Liver (tissue), 9 donors: ENCODE measurements around the gene DCP2. TPM values are rescaled to one million over a fixed set of nuclear protein-coding genes. Genes with fewer than 3 reads are reported as not detected.

Experiments used
- DNase-seq: peaks from one replicate; pipeline ENCODE4 v3.0.0-alpha.2; 2017; ENCODE audit warnings: low spot score
- H3K27ac ChIP-seq, 2 donors: one replicate each; pipeline ENCODE4 v1.7.0; 2013; ENCODE audit warnings: inconsistent platforms in 2 of 2, low read length in 2 of 2, control low read depth in 1 of 2, low read depth in 1 of 2, mild to moderate bottlenecking in 1 of 2
- H3K27me3 ChIP-seq, 4 donors: one replicate each; pipeline versions ENCODE4 v1.6.1 to v1.7.0; 2013; ENCODE audit warnings: low read length in 3 of 4, inconsistent platforms in 1 of 4, mild to moderate bottlenecking in 1 of 4, moderate library complexity in 1 of 4; ENCODE audit not compliant: control insufficient read depth in 4 of 4, insufficient read depth in 4 of 4
- H3K36me3 ChIP-seq, 4 donors: one replicate each; pipeline versions ENCODE4 v1.6.1 to v1.7.0; 2013; ENCODE audit warnings: low read length in 3 of 4, mild to moderate bottlenecking in 3 of 4, low read depth in 1 of 4, moderate library complexity in 1 of 4; ENCODE audit not compliant: control insufficient read depth in 4 of 4, insufficient read depth in 3 of 4
- H3K4me1 ChIP-seq, 4 donors: one replicate each; pipeline versions ENCODE4 v1.6.1 to v1.7.0; 2013; ENCODE audit warnings: low read length in 3 of 4, mild to moderate bottlenecking in 3 of 4, moderate library complexity in 1 of 4; ENCODE audit not compliant: control insufficient read depth in 4 of 4, insufficient read depth in 4 of 4
- H3K4me3 ChIP-seq, 3 donors: one replicate each; pipeline versions ENCODE4 v1.6.1 to v1.7.0; 2013; ENCODE audit warnings: low read length in 3 of 3, control low read depth in 1 of 3, low read depth in 1 of 3, mild to moderate bottlenecking in 1 of 3
- H3K9ac ChIP-seq, 2 donors: one replicate each; pipeline ENCODE4 v1.7.0; 2013; ENCODE audit warnings: low read length in 2 of 2, mild to moderate bottlenecking in 2 of 2, moderate library complexity in 2 of 2, control low read depth in 1 of 2, low read depth in 1 of 2
- H3K9me3 ChIP-seq, 4 donors: one replicate each; pipeline versions ENCODE4 v1.6.1 to v1.7.0; 2013; ENCODE audit warnings: low read length in 3 of 4; ENCODE audit not compliant: control insufficient read depth in 4 of 4
- ATF3 ChIP-seq: IDR thresholded peaks from 2 replicates; pipeline ENCODE4 v1.6.1; 2016; ENCODE audit warnings: antibody characterized with exemption
- CTCF ChIP-seq: fragments of 150-350 bp; IDR thresholded peaks from 2 replicates; pipeline ENCODE4 v1.5.1; 2017; ENCODE audit warnings: improper control_type of control experiment, low read depth, low read length; ENCODE audit not compliant: missing input control
- EGR1 ChIP-seq, 2 donors: IDR thresholded peaks; 2 replicates each; pipeline ENCODE4 v1.6.1; 2016 to 2018; ENCODE audit warnings: antibody characterized with exemption in 2 of 2, low read depth in 2 of 2
- FOXA1 ChIP-seq: IDR thresholded peaks from 2 replicates; pipeline ENCODE4 v1.6.1; 2016; ENCODE audit warnings: antibody characterized with exemption
- FOXA2 ChIP-seq: IDR thresholded peaks from 2 replicates; pipeline ENCODE4 v1.6.1; 2016; ENCODE audit warnings: antibody characterized with exemption
- HNF4G ChIP-seq: IDR thresholded peaks from 2 replicates; pipeline ENCODE4 v1.6.1; 2016; ENCODE audit warnings: antibody characterized with exemption
- JUND ChIP-seq, 2 donors: IDR thresholded peaks; 2 replicates each; pipeline ENCODE4 v1.6.1; 2016; ENCODE audit warnings: antibody characterized with exemption in 2 of 2
- MAX ChIP-seq: IDR thresholded peaks from 2 replicates; pipeline ENCODE4 v1.6.1; 2016; ENCODE audit warnings: antibody characterized with exemption
- RAD21 ChIP-seq, 2 donors: IDR thresholded peaks; 2 replicates each; pipeline ENCODE4 v1.6.1; 2016; ENCODE audit warnings: antibody characterized with exemption in 2 of 2, mild to moderate bottlenecking in 2 of 2
- REST ChIP-seq: IDR thresholded peaks from 2 replicates; pipeline ENCODE4 v1.6.1; 2016; ENCODE audit warnings: antibody characterized with exemption, mild to moderate bottlenecking
- SP1 ChIP-seq: IDR thresholded peaks from 2 replicates; pipeline ENCODE4 v1.6.1; 2018; ENCODE audit warnings: antibody characterized with exemption, mild to moderate bottlenecking
- TAF1 ChIP-seq: conservative IDR thresholded peaks from 2 replicates; pipeline ENCODE4 v1.6.1; 2016; ENCODE audit warnings: antibody characterized with exemption, mild to moderate bottlenecking
- ZBTB33 ChIP-seq: IDR thresholded peaks from 2 replicates; pipeline ENCODE4 v1.6.1; 2016; ENCODE audit warnings: antibody characterized with exemption
- WGBS: extraction: QIAGEN DNeasy Blood & Tissue Kit; methylation state at CpG from one replicate; pipeline ENCODE4 v1.1.7; 2013; 5-methylcytosine and 5-hydroxymethylcytosine counted together
- polyA plus RNA-seq, 2 donors: library from polyadenylated mRNA; stranded (reverse) in 1 of 2; unstranded in 1 of 2; fragments of 200-250 nt in 1 of 2; fragments of >200 nt in 1 of 2; fragmentation: Nextera tagmentation in 1 of 2; extraction: Ambion mirVana in 1 of 2; gene quantifications; one replicate each; pipeline versions ENCODE4 v1.2.1 to v1.2.3, GENCODE V29; 2013 to 2015
- total RNA-seq, 2 donors: library from RNA; depleted of rRNA; stranded (reverse); fragments of >200 nt; gene quantifications; one replicate each; pipeline ENCODE4 v1.2.3, GENCODE V29; 2014
- donor health status: healthy.
- donor health status: healthy.
- donor health status: healthy.
- donor health status: healthy.
- donor health status: healthy.

Gene DCP2
- total and polyA plus RNA-seq, 4 donors: 2.9 to 44.2 (median 12.4) TPM

GRCh38 chr5:113058706-113059226 lies 82.2 kb downstream of the DCP2 start:
- Histone ChIP-seq H3K4me1 (no peaks in the 10 kb centered on the region), H3K9me3 (no peaks in the 10 kb centered on the region), H3K36me3 (peaks cover 2 to 66% (median 38%) of the 10 kb centered on the region in 4 donors), H3K27me3 (no peaks in the 10 kb centered on the region), H3K4me3 (no peak overlapping the region), H3K9ac (no peak overlapping the region), H3K27ac (no peak overlapping the region)
- 86% methylated on average over 6 of the region's 6 CpGs for WGBS
- TF ChIP-seq RAD21 (IDR thresholded peaks at IDR 0.05) (no peak), JUND (IDR thresholded peaks at IDR 0.05) (no peak)
- DNase-seq: no peak

- H3K4me1 ChIP-seq: no peaks in the 10 kb centered on the region
- peaks cover 3 to 63% (median 38%) of the 10 kb centered on the region in 4 donors for H3K36me3 ChIP-seq
- H3K4me3 ChIP-seq: no peak overlapping the region
- DNase-seq: no peak
- H3K9ac ChIP-seq: no peak overlapping the region
- 87% methylated on average over 19 of the region's 19 CpGs for WGBS
- H3K27me3 ChIP-seq: no peaks in the 10 kb centered on the region
- H3K9me3 ChIP-seq: no peaks in the 10 kb centered on the region
- no peak for TF ChIP-seq EGR1 (IDR thresholded peaks at IDR 0.05; ENCODE audit: low read depth in 2 of 2)
- no peak for TF ChIP-seq REST
- no peak for TF ChIP-seq FOXA1
- H3K27ac ChIP-seq: no peak overlapping the region
Measured at GRCh38 chr5:113059232-113060040, 82.8 kb downstream of the DCP2 start.

- no peaks in the 10 kb centered on the region for H3K4me1 ChIP-seq
- WGBS: 97% methylated on average over 4 of the region's 4 CpGs
- H3K27me3 ChIP-seq: no peaks in the 10 kb centered on the region
- no peak for DNase-seq
- peaks cover 4 to 58% (median 39%) of the 10 kb centered on the region in 4 donors for H3K36me3 ChIP-seq
- H3K4me3 ChIP-seq: no peak overlapping the region
- no peak overlapping the region for H3K9ac ChIP-seq
- no peaks in the 10 kb centered on the region for H3K9me3 ChIP-seq
- no peak for TF ChIP-seq ATF3
- TF ChIP-seq REST: no peak
- no peak for TF ChIP-seq TAF1
- no peak for TF ChIP-seq FOXA1
- TF ChIP-seq ZBTB33: no peak
- no peak for TF ChIP-seq CTCF
- no peak for TF ChIP-seq FOXA2
- TF ChIP-seq MAX: no peak
- TF ChIP-seq HNF4G: no peak
- no peak for TF ChIP-seq JUND (IDR thresholded peaks at IDR 0.05)
- TF ChIP-seq SP1: no peak
- no peak overlapping the region for H3K27ac ChIP-seq
Measured at GRCh38 chr5:113060408-113061025, 83.9 kb downstream of the DCP2 start.
